Keratinocyte (primary cell): ENCODE data around the gene FLVCR1.

ENCODE experiments used
- CTCF ChIP-seq, 3 experiments: IDR thresholded peaks in 1 of 3; conservative IDR thresholded peaks in 1 of 3; optimal IDR thresholded peaks in 1 of 3; 2 replicates in 2 of 3; 3 replicates in 1 of 3; pipeline versions ENCODE3 to v1.5.1; 2011; ENCODE audit warnings: low read length in 3 of 3, mild to moderate bottlenecking in 3 of 3, moderate library complexity in 2 of 3, control low read depth in 1 of 3, inconsistent platforms in 1 of 3; ENCODE audit not compliant: insufficient read depth in 2 of 3; ENCODE audit errors: extremely low read depth in 1 of 3
- EZH2 ChIP-seq: IDR thresholded peaks from one replicate; pipeline ENCODE4 v1.6.1; 2012; ENCODE audit warnings: inconsistent platforms, mild to moderate bottlenecking, low read length, moderate library complexity

GRCh38 chr1:212862111-212862690 lies 4.1 kb downstream of the FLVCR1 start:
- no peak for TF ChIP-seq CTCF (optimal IDR thresholded peaks at IDR 0.05 in 1 of 3, IDR thresholded peaks at IDR 0.05 in 1 of 3, conservative IDR thresholded peaks at IDR 0.05 in 1 of 3; ENCODE audit: extremely low read depth in 1 of 3, insufficient read depth in 2 of 3, low read length in 3 of 3)
- TF ChIP-seq EZH2 = no peak
